Measurements from ENCODE around the gene DGKG.

GRCh38 chr3:186322761-186323160 is 39.3 kb downstream of the DGKG start:
- TF ChIP-seq, protein P1, sequence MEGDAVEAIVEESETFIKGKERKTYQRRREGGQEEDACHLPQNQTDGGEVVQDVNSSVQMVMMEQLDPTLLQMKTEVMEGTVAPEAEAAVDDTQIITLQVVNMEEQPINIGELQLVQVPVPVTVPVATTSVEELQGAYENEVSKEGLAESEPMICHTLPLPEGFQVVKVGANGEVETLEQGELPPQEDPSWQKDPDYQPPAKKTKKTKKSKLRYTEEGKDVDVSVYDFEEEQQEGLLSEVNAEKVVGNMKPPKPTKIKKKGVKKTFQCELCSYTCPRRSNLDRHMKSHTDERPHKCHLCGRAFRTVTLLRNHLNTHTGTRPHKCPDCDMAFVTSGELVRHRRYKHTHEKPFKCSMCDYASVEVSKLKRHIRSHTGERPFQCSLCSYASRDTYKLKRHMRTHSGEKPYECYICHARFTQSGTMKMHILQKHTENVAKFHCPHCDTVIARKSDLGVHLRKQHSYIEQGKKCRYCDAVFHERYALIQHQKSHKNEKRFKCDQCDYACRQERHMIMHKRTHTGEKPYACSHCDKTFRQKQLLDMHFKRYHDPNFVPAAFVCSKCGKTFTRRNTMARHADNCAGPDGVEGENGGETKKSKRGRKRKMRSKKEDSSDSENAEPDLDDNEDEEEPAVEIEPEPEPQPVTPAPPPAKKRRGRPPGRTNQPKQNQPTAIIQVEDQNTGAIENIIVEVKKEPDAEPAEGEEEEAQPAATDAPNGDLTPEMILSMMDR (IDR thresholded peaks at IDR 0.05) = no peak
- TF ChIP-seq POLR2A (IDR thresholded peaks at IDR 0.05) = no peak
- TF ChIP-seq POLR2AphosphoS5 (IDR thresholded peaks at IDR 0.05) = no peak
- TF ChIP-seq EP300 (IDR thresholded peaks at IDR 0.05) = no peak

Measured in suprapubic skin (tissue), 4 donors.